HepG2 (cell line): ENCODE results near the gene LTC4S. TPM values are rescaled to one million over a fixed set of nuclear protein-coding genes. Genes with fewer than 3 reads are reported as not detected.

ENCODE experiments used
- AGO2 ChIP-seq: fragments of 200-400 bp; formaldehyde crosslinking; optimal IDR thresholded peaks from 2 replicates; pipeline ENCODE3; 2017; ENCODE audit warnings: mild to moderate bottlenecking, low read depth, low read length, moderate library complexity
- ASH2L ChIP-seq: fragments of 300-600, 200-600 bp; sonication (generic); IDR thresholded peaks from 2 replicates; pipeline ENCODE4 v1.7.0; 2017; ENCODE audit warnings: low read depth, mild to moderate bottlenecking, moderate library complexity, mixed read lengths, low read length; ENCODE audit not compliant: insufficient read length
- FOXA3 ChIP-seq: IDR thresholded peaks from 2 replicates; pipeline ENCODE4 v1.6.1; 2016; ENCODE audit warnings: missing genetic modification reagents, missing compliant biosample characterization
- FOXJ3 ChIP-seq: sonication (generic); formaldehyde crosslinking; IDR thresholded peaks from 2 replicates; pipeline ENCODE4 v1.4.0; 2020; ENCODE audit warnings: missing genetic modification reagents, mild to moderate bottlenecking, borderline replicate concordance
- KLF16 ChIP-seq, 2 experiments: sonication (generic) in 1 of 2; formaldehyde crosslinking in 1 of 2; IDR thresholded peaks; 2 replicates each; pipeline versions ENCODE4 v1.6.1 to v1.8.0; 2016 to 2023; ENCODE audit warnings: missing genetic modification reagents in 2 of 2, missing compliant biosample characterization in 1 of 2
- USF2 ChIP-seq, 2 experiments: sonication (generic) in 1 of 2; formaldehyde crosslinking in 1 of 2; IDR thresholded peaks; 2 replicates each; pipeline versions ENCODE4 v1.5.1 to v1.6.1; 2011 to 2020; ENCODE audit warnings: borderline replicate concordance in 1 of 2, low read depth in 1 of 2, low read length in 1 of 2, mild to moderate bottlenecking in 1 of 2, missing genetic modification reagents in 1 of 2, moderate library complexity in 1 of 2
- ZC3H13 ChIP-seq: sonication (generic); formaldehyde crosslinking; IDR thresholded peaks from 2 replicates; pipeline ENCODE4 v1.8.1; 2023; ENCODE audit warnings: mild to moderate bottlenecking, missing genetic modification reagents, moderate library complexity
- ZNF784 ChIP-seq: sonication (generic); formaldehyde crosslinking; IDR thresholded peaks from 2 replicates; pipeline ENCODE4 v1.5.1; 2020; ENCODE audit warnings: missing genetic modification reagents, mild to moderate bottlenecking, borderline replicate concordance
- polyA plus RNA-seq, 8 experiments: library from polyadenylated mRNA; depleted of rRNA in 3 of 8; stranded (reverse) in 7 of 8; unstranded in 1 of 8; fragments of >200 nt; fragmentation: Illumina TruSeq in 4 of 8; extraction: Trizol in 4 of 8; gene quantifications; 2 replicates each; pipeline versions ENCODE4 v1.2.1 to v1.2.3, GENCODE V29; 2011 to 2016; ENCODE audit warnings: low read depth in 4 of 8, missing spikeins in 1 of 8, mixed read lengths in 1 of 8; ENCODE audit not compliant: insufficient read depth in 1 of 8
- total RNA-seq, 5 experiments: library from RNA; depleted of rRNA; stranded (reverse); fragments of >200 nt; fragmentation: Illumina TruSeq; extraction: Trizol; gene quantifications; 2 replicates each; pipeline ENCODE4 v1.2.3, GENCODE V29; 2016; ENCODE audit warnings: low read depth in 1 of 5

The LTC4S gene
- total and polyA plus RNA-seq, 2 of the 13 experiments (the other 11 are each of a cell fraction or from before 2014, with no cell fraction given), result 0.35 TPM; not detected in 1

GRCh38 chr5:179796877-179797608 lies 3.3 kb downstream of the LTC4S start (continued):
- TF ChIP-seq AGO2, result no peak
- TF ChIP-seq FOXA3, result no peak
- TF ChIP-seq USF2 (IDR thresholded peaks at IDR 0.05; ENCODE audit: low read depth, low read length), result no peak
- TF ChIP-seq USF2 (CRISPR knock-in tag; IDR thresholded peaks at IDR 0.05; ENCODE audit: borderline replicate concordance), result no peak
- TF ChIP-seq KLF16 (CRISPR knock-in tag; IDR thresholded peaks at IDR 0.05), result no peak
- peak; percentile 2 for TF ChIP-seq ASH2L
- no peak for TF ChIP-seq FOXJ3 (CRISPR knock-in tag)
- 0 out of 2 replicates have a peak, but pooled peaks have one; percentile 25 for TF ChIP-seq ZC3H13 (CRISPR knock-in tag)
- no peak for TF ChIP-seq ZNF784 (CRISPR knock-in tag)
